Liver (tissue), 3 donors: ENCODE measurements around the gene TMEM87B.

Experiments
- CTCF ChIP-seq: fragments of 150-350 bp; IDR thresholded peaks from 2 replicates; pipeline ENCODE4 v1.5.1; 2017; ENCODE audit warnings: improper control_type of control experiment, low read depth, low read length; ENCODE audit not compliant: missing input control
- FOXA1 ChIP-seq: IDR thresholded peaks from 2 replicates; pipeline ENCODE4 v1.6.1; 2016; ENCODE audit warnings: antibody characterized with exemption
- GABPA ChIP-seq, 2 donors: IDR thresholded peaks in 1 of 2; conservative IDR thresholded peaks in 1 of 2; 2 replicates each; pipeline ENCODE4 v1.6.1; 2016; ENCODE audit warnings: antibody characterized with exemption in 2 of 2, mild to moderate bottlenecking in 1 of 2, moderate library complexity in 1 of 2
- RAD21 ChIP-seq, 2 donors: IDR thresholded peaks; 2 replicates each; pipeline ENCODE4 v1.6.1; 2016; ENCODE audit warnings: antibody characterized with exemption in 2 of 2, mild to moderate bottlenecking in 2 of 2
- REST ChIP-seq: IDR thresholded peaks from 2 replicates; pipeline ENCODE4 v1.6.1; 2016; ENCODE audit warnings: antibody characterized with exemption, mild to moderate bottlenecking
- RXRA ChIP-seq, 2 donors: IDR thresholded peaks; 2 replicates each; pipeline ENCODE4 v1.6.1; 2017 to 2018; ENCODE audit warnings: antibody characterized with exemption in 2 of 2, mild to moderate bottlenecking in 1 of 2
- TAF1 ChIP-seq: conservative IDR thresholded peaks from 2 replicates; pipeline ENCODE4 v1.6.1; 2016; ENCODE audit warnings: antibody characterized with exemption, mild to moderate bottlenecking
- TF ChIP-seq, protein P1 (sequence below): IDR thresholded peaks from 2 replicates; pipeline ENCODE4 v1.6.1; 2016; ENCODE audit warnings: antibody characterized with exemption
- TF ChIP-seq, protein P2 (sequence below): IDR thresholded peaks from 2 replicates; pipeline ENCODE4 v1.6.1; 2016; ENCODE audit warnings: antibody characterized with exemption
- donor health status: healthy.
- donor health status: healthy.

- TF ChIP-seq CTCF (no peak), REST (no peak), TAF1 (no peak), FOXA1 (no peak), GABPA (IDR thresholded peaks at IDR 0.05 in 1 of 2, conservative IDR thresholded peaks at IDR 0.05 in 1 of 2) (no peak), RXRA (IDR thresholded peaks at IDR 0.05) (no peak), RAD21 (IDR thresholded peaks at IDR 0.05) (no peak)
- TF ChIP-seq, protein P1, sequence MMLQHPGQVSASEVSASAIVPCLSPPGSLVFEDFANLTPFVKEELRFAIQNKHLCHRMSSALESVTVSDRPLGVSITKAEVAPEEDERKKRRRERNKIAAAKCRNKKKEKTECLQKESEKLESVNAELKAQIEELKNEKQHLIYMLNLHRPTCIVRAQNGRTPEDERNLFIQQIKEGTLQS = no peak
- TF ChIP-seq, protein P2, sequence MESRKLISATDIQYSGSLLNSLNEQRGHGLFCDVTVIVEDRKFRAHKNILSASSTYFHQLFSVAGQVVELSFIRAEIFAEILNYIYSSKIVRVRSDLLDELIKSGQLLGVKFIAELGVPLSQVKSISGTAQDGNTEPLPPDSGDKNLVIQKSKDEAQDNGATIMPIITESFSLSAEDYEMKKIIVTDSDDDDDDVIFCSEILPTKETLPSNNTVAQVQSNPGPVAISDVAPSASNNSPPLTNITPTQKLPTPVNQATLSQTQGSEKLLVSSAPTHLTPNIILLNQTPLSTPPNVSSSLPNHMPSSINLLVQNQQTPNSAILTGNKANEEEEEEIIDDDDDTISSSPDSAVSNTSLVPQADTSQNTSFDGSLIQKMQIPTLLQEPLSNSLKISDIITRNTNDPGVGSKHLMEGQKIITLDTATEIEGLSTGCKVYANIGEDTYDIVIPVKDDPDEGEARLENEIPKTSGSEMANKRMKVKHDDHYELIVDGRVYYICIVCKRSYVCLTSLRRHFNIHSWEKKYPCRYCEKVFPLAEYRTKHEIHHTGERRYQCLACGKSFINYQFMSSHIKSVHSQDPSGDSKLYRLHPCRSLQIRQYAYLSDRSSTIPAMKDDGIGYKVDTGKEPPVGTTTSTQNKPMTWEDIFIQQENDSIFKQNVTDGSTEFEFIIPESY = no peak
Observed at GRCh38 chr2:112141626-112142007, 86.5 kb downstream of the TMEM87B start.
